HG02642 (cell line): ENCODE results near the gene CEP192.
"Not testable (repeated sequence)": the region's sequence is repeated elsewhere in the genome, so short reads cannot be mapped to it uniquely, and the experiment has no call there.

Experiments used
- ATAC-seq: cut with Tn5 transposase; IDR thresholded peaks from one replicate; pipeline ENCODE4 v1.9.1; 2021; ENCODE audit warnings: mild to moderate bottlenecking; ENCODE audit not compliant: unreplicated experiment, poor library complexity

CEP192 gene

DNA sequence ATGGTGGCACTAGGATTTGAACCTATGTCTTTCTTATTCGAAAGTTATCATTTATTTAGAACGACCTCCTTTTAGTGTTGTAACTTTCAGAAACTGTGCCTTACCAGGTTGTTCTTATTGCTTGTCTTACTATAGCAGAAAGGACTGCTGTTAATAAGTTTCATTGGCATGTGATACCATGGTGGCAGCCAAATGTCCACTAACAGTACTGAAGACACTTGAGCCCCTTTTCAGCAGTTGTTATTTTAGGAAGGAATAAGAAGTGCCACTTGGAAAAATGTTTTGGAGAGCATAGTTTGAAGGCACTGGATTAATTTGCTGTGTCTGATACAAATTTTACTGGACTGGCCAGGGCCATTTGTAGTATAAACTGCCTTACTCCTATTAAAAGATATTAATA lies 37.7 kb downstream of the CEP192 start:
- ATAC-seq, result no peak

GRCh38 chr18:13032173-13032572 lies 41.0 kb downstream of the CEP192 start:
- no peak for ATAC-seq

GRCh38 chr18:13035249-13035914 lies 44.2 kb downstream of the CEP192 start:
- no peak for ATAC-seq

DNA sequence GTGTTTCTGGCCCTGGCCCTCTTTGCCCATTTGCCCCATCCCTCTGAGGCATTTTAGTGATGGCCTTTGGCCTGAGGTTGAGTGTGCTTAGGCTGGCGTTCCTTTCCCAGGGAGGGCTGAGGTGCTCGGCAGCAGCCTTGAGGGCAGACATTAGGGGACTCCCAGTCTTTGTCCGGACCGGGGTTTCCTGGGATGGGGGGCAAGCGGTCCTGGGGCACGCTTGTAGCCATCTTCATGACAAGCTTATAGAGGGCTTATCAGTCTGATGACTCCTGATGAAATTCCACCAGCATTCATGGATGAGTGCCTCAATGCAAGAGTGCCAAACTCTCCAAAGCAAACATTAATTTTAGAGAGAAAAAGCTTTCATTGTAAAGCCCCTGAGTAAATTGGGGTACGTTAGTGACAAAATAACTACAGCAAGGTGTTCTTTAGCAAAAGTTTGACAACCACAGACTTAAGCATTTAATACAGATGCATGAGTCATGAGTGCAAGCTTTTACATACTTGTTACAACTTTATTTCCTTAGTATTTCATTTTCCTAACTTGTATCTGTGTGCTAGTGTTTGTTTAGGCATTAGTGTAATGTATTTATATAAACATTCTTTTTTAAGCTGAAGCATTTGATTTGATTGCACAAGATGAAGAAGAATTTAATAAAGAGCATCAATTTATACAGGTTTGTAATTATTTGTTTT lies 45.6 kb downstream of the CEP192 start:
- no peak for ATAC-seq

GRCh38 chr18:13039806-13040205 lies 48.6 kb downstream of the CEP192 start:
- ATAC-seq, result no peak

GRCh38 chr18:13043066-13043465 lies 51.9 kb downstream of the CEP192 start:
- no peak for ATAC-seq

GRCh38 chr18:13048061-13048595 lies 57.0 kb downstream of the CEP192 start:
- no peak for ATAC-seq

GRCh38 chr18:13051159-13051558 lies 60.0 kb downstream of the CEP192 start:
- no peak for ATAC-seq

DNA sequence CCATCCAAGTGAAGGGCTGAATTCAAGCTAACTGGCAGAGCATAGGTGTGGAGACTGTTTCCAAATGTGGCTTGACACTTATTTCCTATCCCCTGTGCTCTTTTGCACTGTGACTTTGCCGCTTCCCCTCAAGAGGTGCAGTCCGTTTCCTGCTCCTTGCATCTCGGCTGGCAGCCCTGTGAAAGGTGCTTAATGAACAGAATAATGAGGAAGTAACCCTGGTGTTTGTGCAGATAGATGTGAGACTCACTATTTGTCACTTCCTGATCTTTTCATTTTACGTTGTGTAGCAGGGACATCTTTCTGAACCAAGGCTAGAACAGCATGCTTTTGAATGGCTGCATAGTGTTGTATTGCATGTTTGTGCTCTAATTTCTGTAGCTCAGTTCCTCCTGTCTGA lies 60.8 kb downstream of the CEP192 start:
- no peak for ATAC-seq

DNA sequence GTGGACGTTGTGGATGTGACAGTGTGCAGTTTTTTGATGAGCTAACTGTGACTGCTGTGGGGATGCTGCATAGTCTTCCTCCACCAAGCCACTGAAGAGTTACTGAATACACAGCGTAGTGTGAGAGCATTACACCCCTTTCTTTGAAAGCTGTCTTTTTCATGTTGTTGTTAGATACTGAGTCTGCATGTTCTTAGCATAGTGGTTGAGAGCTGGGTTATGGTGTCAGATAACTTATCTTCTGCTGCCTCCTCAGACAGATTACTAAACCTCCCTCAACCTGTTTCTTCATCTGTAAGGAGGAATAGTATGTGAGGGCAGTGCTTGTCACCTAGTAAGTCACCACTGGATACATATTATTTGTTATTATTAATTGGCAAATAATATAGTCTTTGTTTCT lies 63.2 kb downstream of the CEP192 start:
- ATAC-seq, result no peak

GRCh38 chr18:13061630-13062189 lies 70.5 kb downstream of the CEP192 start:
- ATAC-seq, result no peak

GRCh38 chr18:13067124-13067523 lies 76.0 kb downstream of the CEP192 start:
- ATAC-seq, result peak; percentile 41

DNA sequence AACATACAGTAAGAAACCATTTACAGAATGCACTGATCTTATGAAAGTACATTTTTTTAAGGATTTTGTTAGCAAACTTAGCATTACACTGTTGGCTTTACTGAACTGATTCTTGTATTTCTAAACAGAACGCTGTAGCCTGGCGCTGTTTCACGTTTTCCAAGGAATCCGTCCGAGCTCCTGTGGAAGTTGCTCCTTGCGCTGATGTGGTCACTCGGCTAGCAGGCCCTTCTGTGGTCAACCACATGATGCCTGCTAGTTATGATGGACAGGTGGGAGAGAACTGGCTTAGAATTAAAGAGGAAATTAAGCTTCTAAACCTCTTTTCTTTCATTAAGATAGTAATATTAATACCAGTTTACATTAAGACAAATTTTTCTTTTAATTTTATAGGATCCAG lies 76.8 kb downstream of the CEP192 start:
- no peak for ATAC-seq

- no peak for ATAC-seq
These were observed 79.3 kb downstream of the CEP192 start for GRCh38 chr18:13070460-13070859.

- ATAC-seq, result no peak
These were observed 85.7 kb downstream of the CEP192 start for GRCh38 chr18:13076886-13077285.

- no peak for ATAC-seq
These were observed 86.3 kb downstream of the CEP192 start for GRCh38 chr18:13077473-13077872.

- not testable (repeated sequence) for ATAC-seq
These were observed 86.9 kb downstream of the CEP192 start for GRCh38 chr18:13078065-13078464.

- no peak for ATAC-seq
These were observed 95.7 kb downstream of the CEP192 start for GRCh38 chr18:13086906-13087305.

DNA sequence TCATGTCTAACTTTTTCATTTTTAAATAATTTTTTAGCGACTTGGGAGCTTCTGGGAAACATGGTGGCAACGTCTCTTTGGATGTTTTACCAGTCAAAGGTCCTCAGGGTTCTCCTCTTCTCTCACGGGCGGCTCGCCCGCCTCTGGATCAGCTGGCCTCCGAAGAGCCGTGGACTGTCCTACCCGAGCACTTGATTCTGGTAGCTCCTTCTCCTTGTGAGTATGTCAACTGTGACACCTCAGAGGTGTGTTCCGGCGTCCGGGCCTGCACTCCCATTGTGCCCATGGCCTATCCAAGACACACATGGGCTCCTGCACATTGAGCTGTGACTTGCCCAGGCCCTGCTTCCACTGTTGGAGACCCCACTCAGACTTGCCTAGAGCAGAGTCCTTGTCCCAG lies 104.3 kb downstream of the CEP192 start:
- ATAC-seq, result no peak

DNA sequence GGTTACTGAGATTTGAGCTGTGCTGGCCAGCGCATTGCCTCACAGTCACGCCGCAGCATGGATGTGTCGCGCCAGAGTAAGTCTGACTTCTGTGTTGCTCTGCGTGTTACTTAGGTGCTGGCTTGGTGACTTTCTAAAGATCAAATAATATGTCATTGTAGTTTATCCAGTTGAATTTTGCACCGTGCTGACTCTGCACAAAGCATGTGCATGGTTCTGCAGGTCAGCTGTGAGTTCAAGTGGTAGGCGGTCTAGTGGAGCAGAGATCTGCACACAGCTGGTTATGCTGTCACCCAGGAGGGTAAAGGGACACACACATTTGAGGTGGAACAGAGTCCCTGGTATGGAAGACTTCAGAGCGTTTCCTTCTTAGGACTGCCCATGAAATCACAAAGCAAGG lies 105.1 kb downstream of the CEP192 start:
- ATAC-seq, result no peak

GRCh38 chr18:13096719-13097118 lies 105.6 kb downstream of the CEP192 start:
- no peak for ATAC-seq
